Ishikawa (cell line): ENCODE results near the gene TTLL10.

Experiments used
- FOXM1 ChIP-seq: IDR thresholded peaks from 2 replicates; pipeline ENCODE4 v1.6.1; 2012; ENCODE audit warnings: low read depth, borderline replicate concordance
- RAD21 ChIP-seq: IDR thresholded peaks from 2 replicates; pipeline ENCODE4 v1.6.1; 2012; ENCODE audit warnings: low read depth
- REST ChIP-seq: IDR thresholded peaks from 2 replicates; pipeline ENCODE4 v1.6.1; 2012; ENCODE audit warnings: low read depth, mild to moderate bottlenecking
- TEAD4 ChIP-seq: IDR thresholded peaks from 2 replicates; pipeline ENCODE4 v1.6.1; 2012

GRCh38 chr1:1215080-1215676 is 41.5 kb downstream of the TTLL10 start:
- no peak for TF ChIP-seq TEAD4
- no peak for TF ChIP-seq REST
- TF ChIP-seq RAD21 = no peak
- no peak for TF ChIP-seq FOXM1
